Coronary artery (tissue), 2 donors: ENCODE measurements around the gene CACNA1C.

Experiments used
- DNase-seq: peaks from one replicate; pipeline ENCODE4 v3.0.0-alpha.2; 2017; ENCODE audit warnings: low spot score
- H3K27ac ChIP-seq, 2 donors: fragments of 200-600 bp; sonication (generic); one replicate each; pipeline ENCODE4 v1.5.1; 2016 to 2019
- H3K4me3 ChIP-seq: fragments of 200-600 bp; sonication (generic); 2 replicates; pipeline ENCODE4 v1.5.1; 2016; ENCODE audit warnings: mild to moderate bottlenecking, moderate library complexity
- CTCF ChIP-seq: fragments of 200-600 bp; sonication (generic); IDR thresholded peaks from one replicate; pipeline ENCODE4 v1.5.1; 2019; ENCODE audit warnings: antibody characterized with exemption

Gene CACNA1C

DNA sequence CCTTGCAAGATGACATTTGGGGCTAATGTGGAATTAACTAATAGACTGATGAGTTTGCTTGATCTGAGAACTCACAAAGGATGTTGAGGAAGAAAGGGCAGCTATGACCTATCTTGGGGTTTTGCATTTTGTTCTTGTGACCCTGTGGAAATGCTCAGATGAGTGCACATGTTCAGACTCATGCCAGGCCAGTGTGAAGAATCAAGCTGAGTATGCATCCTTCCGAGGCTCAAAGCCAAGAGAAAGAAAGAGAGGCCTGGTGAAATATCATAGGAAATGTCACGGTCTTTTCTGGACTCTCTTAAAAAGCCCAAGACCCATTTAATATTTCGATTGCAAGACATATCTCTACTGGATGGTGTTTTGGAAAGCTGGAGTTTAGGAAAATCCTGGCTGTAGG is 96.3 kb downstream of the CACNA1C start:
- Histone ChIP-seq H3K4me3 (no peak overlapping the region), H3K27ac (peak overlapping the region; percentile 11 to 61)
- no peak for TF ChIP-seq CTCF
- DNase-seq = no peak

DNA sequence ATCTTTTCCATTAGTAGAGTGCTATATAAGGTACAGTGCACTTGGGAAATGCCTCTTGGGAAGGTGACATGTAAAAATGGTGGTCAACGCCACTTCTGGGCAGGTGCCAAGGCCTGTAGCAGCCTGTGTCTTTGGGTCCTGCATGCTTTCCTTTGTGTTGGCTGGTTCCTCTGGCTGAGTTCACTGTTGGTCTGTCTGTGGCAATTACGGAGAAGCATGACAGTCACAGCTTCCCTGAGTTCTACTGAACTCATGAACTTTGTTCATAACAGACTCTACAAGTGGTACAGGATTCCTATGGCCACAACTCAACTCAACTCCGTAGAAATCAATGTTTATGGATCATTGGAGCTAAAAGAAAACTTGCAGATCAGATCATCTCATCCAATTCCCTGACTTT is 98.0 kb downstream of the CACNA1C start:
- H3K4me3 ChIP-seq = no peak overlapping the region
- DNase-seq = no peak
- peak overlapping the region; percentile 33 to 61 for H3K27ac ChIP-seq
- TF ChIP-seq CTCF = no peak

GRCh38 chr12:2151391-2151790 is 98.6 kb downstream of the CACNA1C start:
- H3K27ac ChIP-seq = peak overlapping the region in 1 of 2 donors; percentile 11
- no peak for DNase-seq
- H3K4me3 ChIP-seq = no peak overlapping the region
- TF ChIP-seq CTCF = no peak

DNA sequence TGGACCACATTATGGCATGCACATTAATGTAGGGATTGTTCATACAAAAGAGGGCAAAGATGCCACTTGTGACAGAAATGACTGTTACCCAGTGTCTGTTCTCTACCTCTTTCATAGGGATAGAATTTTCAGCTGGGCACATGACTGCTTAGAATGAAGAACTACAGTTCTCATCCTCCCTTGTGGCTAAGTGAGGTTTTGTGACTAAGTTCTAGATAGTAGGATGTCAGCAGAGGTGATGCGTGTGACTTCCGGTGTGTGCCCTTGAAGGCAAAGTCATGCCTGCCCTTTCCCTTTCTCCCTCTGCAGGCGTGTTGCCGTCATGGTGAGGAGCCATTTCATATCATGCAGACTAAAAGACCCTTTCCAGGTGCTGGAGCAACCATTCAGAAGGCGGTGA is 99.3 kb downstream of the CACNA1C start:
- DNase-seq = no peak

DNA sequence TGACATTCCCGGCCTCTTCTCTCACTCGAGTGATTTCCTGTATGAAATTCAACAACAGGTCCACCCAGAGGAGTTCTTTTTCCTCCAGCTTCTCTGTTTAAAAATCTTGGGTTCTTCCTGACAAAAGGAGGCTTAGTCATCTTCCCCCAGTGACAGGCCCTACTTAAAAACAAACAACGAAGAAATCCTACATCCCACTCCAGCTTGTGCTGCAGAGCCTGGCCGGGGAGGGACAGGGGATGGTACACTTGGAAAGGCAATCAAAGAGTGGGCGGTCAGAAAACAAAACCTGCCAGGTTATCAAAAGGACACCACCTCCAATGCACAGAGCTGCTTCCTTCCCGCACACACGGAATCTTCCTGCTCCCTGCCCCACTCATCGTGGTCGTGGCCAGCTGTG is 101.3 kb downstream of the CACNA1C start:
- no peak for TF ChIP-seq CTCF
- Histone ChIP-seq H3K27ac (peak overlapping the region; percentile 58 to 85), H3K4me3 (no peak overlapping the region)
- no peak for DNase-seq

More for the DNA sequence above, 99.3 kb downstream of the CACNA1C start:
- Histone ChIP-seq H3K27ac (peak overlapping the region in 1 of 2 donors; percentile 11), H3K4me3 (no peak overlapping the region)
- TF ChIP-seq CTCF = no peak

GRCh38 chr12:2154521-2154920 is 101.7 kb downstream of the CACNA1C start:
- no peak for DNase-seq
- TF ChIP-seq CTCF = no peak
- H3K4me3 ChIP-seq = no peak overlapping the region
- peak overlapping the region; percentile 58 to 85 for H3K27ac ChIP-seq

DNA sequence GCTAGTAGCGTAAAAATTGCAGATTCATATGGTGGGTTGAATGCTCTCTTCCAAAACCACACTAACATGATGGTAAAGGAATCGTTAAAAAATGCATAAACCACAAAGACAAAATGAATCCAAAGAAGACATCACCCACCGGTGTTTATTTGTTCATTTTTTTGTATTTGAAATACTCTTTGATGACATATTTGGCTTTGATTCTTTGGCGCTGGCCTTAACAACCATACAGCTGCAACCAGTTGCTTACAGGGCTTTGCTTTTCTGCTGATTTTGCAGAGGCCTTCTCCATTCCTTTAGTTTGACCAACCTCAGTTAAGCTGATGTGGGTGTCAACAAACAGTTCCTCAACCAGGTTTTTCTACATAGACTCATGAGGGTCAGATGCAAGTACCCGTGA is 103.5 kb downstream of the CACNA1C start:
- H3K27ac ChIP-seq = no peak overlapping the region
- DNase-seq = no peak
- H3K4me3 ChIP-seq = no peak overlapping the region
- no peak for TF ChIP-seq CTCF
